ENCODE results near the gene NDUFS4.

Gene NDUFS4

DNA sequence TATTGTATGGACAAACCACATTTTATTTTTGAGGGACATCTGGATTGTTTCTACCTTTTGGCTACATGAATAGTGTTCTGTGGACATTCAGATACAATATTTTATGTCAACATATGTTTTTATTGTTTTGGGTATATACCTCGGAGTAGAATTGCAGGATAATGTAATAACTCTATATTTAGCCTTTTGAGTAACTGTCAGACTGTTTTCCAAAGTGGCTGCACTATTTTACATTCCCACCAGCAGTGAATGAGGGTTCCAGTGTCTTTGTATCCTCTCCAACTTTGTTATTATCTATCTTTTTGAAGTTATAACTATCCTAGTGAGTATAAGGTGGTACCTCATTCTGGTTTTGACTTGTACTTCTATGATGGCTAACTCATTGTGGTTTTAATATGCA, 11.0 kb downstream of the NDUFS4 start:
- no peak for TF ChIP-seq ZFX (IDR thresholded peaks at IDR 0.05; ENCODE audit: borderline replicate concordance)
- TF ChIP-seq, protein P1, sequence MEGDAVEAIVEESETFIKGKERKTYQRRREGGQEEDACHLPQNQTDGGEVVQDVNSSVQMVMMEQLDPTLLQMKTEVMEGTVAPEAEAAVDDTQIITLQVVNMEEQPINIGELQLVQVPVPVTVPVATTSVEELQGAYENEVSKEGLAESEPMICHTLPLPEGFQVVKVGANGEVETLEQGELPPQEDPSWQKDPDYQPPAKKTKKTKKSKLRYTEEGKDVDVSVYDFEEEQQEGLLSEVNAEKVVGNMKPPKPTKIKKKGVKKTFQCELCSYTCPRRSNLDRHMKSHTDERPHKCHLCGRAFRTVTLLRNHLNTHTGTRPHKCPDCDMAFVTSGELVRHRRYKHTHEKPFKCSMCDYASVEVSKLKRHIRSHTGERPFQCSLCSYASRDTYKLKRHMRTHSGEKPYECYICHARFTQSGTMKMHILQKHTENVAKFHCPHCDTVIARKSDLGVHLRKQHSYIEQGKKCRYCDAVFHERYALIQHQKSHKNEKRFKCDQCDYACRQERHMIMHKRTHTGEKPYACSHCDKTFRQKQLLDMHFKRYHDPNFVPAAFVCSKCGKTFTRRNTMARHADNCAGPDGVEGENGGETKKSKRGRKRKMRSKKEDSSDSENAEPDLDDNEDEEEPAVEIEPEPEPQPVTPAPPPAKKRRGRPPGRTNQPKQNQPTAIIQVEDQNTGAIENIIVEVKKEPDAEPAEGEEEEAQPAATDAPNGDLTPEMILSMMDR (IDR thresholded peaks at IDR 0.05): no peak

DNA sequence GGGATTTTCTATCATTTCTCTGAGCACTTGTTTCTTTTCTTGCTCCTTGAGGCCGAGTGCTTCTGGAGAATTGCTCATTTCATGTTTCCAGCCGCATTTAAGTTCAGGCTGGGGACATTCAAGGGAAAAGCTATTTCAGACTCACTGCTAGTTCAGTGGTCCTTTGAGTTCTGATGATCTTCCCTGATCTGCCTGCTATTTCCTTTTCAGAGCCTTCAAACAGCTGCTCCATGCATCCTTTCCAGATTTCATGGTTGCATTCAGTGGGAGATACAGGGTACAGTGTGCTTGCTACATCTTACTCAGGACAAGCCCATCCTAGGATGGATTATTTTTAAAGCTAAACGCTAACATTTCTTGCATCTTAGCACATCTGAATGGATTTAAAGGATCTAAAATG, 14.7 kb downstream of the NDUFS4 start:
- no peak for TF ChIP-seq ZFX (IDR thresholded peaks at IDR 0.05; ENCODE audit: borderline replicate concordance)
- TF ChIP-seq, protein P1 (IDR thresholded peaks at IDR 0.05): no peak
- H3K27ac ChIP-seq: no peak overlapping the region

More for the DNA sequence above, 11.0 kb downstream of the NDUFS4 start:
- no peak overlapping the region for H3K27ac ChIP-seq

DNA sequence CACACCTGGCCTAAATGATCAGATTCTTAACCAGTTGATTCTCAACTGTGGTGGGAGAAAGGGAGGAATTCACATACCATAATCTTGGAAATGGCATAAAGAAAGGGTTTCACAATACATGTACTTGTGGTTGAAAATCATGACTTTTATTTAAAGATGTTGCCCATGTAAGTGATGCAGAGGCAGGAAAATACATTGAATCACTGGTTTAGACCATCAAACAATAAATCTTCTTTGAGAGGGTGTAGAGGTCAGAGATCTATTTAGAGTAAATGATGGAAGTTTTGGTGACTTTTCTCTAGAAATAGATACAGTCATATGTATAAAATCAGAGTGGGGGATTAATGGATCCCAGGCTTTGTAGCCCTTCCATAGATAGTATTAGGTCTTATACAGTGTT, 15.4 kb downstream of the NDUFS4 start:
- TF ChIP-seq ZFX (IDR thresholded peaks at IDR 0.05; ENCODE audit: borderline replicate concordance): no peak
- TF ChIP-seq, protein P1 (IDR thresholded peaks at IDR 0.05): no peak
- H3K27ac ChIP-seq: no peak overlapping the region

DNA sequence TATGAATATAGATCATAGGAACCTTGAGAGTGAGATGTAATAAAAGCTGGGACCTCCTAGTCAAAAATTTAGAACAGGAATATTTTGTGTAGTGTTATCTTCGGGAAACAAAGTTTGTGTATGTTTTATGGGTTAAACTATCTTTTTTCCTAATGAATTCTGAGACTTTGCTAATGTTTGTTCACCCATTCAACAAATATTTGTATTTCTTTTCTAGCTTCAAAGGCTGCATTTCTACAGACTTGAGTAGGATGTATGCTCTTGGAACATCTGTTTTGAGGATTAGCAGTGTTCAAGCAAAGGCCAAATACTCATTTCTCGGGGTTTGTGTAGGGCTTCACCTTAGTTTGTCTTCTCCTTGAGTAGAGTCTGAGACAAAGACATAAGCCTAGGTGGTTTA, 16.2 kb downstream of the NDUFS4 start:
- no peak overlapping the region for H3K27ac ChIP-seq
- TF ChIP-seq ZFX (IDR thresholded peaks at IDR 0.05; ENCODE audit: borderline replicate concordance): no peak
- TF ChIP-seq, protein P1 (IDR thresholded peaks at IDR 0.05): no peak

DNA sequence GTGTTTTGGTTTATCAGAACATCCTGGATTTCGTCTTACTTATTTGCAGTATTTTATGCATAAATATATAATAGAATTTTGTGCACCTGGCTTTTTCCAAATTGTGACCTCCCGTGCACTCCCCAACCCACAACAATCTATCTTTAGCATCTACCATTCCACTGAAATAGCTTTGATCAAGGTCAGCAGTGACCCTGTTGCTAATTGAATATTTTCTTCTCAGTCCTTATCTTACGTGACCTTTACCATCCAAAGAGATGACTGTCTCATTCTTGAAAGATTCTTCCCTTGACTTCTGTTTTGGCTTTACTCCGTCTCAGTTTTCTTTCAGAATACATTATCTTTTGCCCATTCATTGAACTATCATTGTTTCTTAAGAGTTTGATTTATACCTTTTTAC, 18.4 kb downstream of the NDUFS4 start:
- H3K27ac ChIP-seq: no peak overlapping the region
- no peak for TF ChIP-seq ZFX (IDR thresholded peaks at IDR 0.05; ENCODE audit: borderline replicate concordance)
- TF ChIP-seq, protein P1 (IDR thresholded peaks at IDR 0.05): no peak

DNA sequence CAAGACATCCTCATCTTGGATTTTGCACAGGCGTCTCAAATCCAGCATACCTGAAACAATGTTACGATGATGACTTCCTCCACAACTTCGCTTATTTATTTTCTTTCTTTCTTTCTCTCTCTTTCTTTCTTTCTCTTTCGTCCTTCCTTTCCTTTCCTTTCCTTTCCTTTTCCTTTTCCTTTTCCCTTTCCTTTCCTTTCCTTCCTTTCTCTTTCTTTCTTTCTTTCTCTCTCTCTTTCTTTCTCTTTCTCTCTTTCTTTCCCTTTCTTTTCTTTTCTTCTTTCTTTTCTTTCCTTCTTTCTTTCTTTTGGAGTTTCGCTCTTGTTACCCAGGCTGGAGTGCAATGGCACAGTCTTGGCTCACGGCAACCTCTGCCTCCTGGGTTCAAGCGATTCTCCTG, 20.1 kb downstream of the NDUFS4 start:
- no peak overlapping the region for H3K27ac ChIP-seq
- TF ChIP-seq, protein P1 (IDR thresholded peaks at IDR 0.05): no peak
- no peak for TF ChIP-seq ZFX (IDR thresholded peaks at IDR 0.05; ENCODE audit: borderline replicate concordance)

DNA sequence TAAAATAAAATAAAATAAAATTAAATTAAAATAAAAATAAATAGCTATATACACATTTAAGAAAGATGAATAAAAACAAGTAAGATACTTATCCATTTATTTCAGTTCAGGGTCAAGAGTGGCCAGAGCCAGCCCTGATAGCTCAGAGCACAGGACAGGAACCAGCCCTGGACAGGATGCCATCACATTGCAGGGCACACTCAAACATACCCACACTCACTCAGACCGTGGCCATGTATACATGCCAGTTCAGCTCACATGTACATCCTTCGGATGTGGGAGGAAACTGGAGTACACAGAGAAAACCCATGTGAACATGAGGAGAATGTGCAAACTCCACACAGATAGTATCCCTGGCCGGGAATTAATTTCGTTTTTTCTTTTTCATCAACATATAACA, 21.8 kb downstream of the NDUFS4 start:
- H3K27ac ChIP-seq: no peak overlapping the region
- TF ChIP-seq ZFX (IDR thresholded peaks at IDR 0.05; ENCODE audit: borderline replicate concordance): no peak
- TF ChIP-seq, protein P1 (IDR thresholded peaks at IDR 0.05): no peak

All from 22Rv1 (cell line).